Stimulated activated effector memory CD8-positive, alpha-beta T cell treated with anti-CD3 and anti-CD28 coated beads, Interleukin-12 subunit alpha, Interleukin-12 subunit beta, amount 100 ng/mL, for 72 hours (primary cell): Measurements from ENCODE around the gene FNDC3B.

Experiments
- ATAC-seq: fragments of 150-1000 bp; cut with Tn5 transposase; 2 replicates; pipeline ENCODE4 v1.10.0; 2021
- DNase-seq, 2 donors: peaks; one replicate each; pipeline ENCODE4 v3.0.0; 2021 to 2022; ENCODE audit warnings: low spot score in 2 of 2
- H3K27ac Mint-ChIP-seq: one replicate; pipeline ENCODE4 v1.8.0; 2022; ENCODE audit warnings: mild to moderate bottlenecking, mixed read lengths
- H3K36me3 Mint-ChIP-seq: one replicate; pipeline ENCODE4 v1.8.0; 2022; ENCODE audit warnings: mild to moderate bottlenecking, mixed read lengths
- H3K4me1 Mint-ChIP-seq: one replicate; pipeline ENCODE4 v1.8.0; 2022; ENCODE audit warnings: mixed read lengths
- H3K4me3 Mint-ChIP-seq: one replicate; pipeline ENCODE4 v1.8.0; 2022; ENCODE audit warnings: mild to moderate bottlenecking, mixed read lengths
- H3K9me3 Mint-ChIP-seq: one replicate; pipeline ENCODE4 v1.8.0; 2022; ENCODE audit warnings: mixed read lengths

FNDC3B gene

GRCh38 chr3:172340583-172340982 is 301.2 kb downstream of the FNDC3B start:
- DNase-seq (no peak), ATAC-seq (no peak)
- Mint-ChIP-seq H3K4me1 (no peaks in the 10 kb centered on the region), H3K9me3 (no peaks in the 10 kb centered on the region), H3K27ac (no peak overlapping the region), H3K4me3 (no peak overlapping the region), H3K36me3 (peaks cover 86% of the 10 kb centered on the region)

GRCh38 chr3:172341482-172342059 is 302.2 kb downstream of the FNDC3B start:
- DNase-seq (peak in 1 of 2 donors; percentile 12), ATAC-seq (peak; percentile 71)
- Mint-ChIP-seq H3K36me3 (peaks cover 92% of the 10 kb centered on the region), H3K9me3 (no peaks in the 10 kb centered on the region), H3K4me3 (no peak overlapping the region), H3K4me1 (no peaks in the 10 kb centered on the region), H3K27ac (no peak overlapping the region)

GRCh38 chr3:172342097-172342659 is 302.8 kb downstream of the FNDC3B start:
- Mint-ChIP-seq H3K27ac (no peak overlapping the region), H3K36me3 (peaks cover 92% of the 10 kb centered on the region), H3K4me1 (no peaks in the 10 kb centered on the region), H3K9me3 (no peaks in the 10 kb centered on the region), H3K4me3 (no peak overlapping the region)
- no peak for DNase-seq
- no peak for ATAC-seq

- H3K4me3 Mint-ChIP-seq: no peak overlapping the region
Observed at GRCh38 chr3:172343117-172343516, 303.7 kb downstream of the FNDC3B start.

GRCh38 chr3:172343979-172344378 is 304.6 kb downstream of the FNDC3B start:
- Mint-ChIP-seq H3K36me3 (peaks cover 91% of the 10 kb centered on the region), H3K27ac (no peak overlapping the region), H3K4me1 (no peaks in the 10 kb centered on the region), H3K4me3 (no peak overlapping the region), H3K9me3 (no peaks in the 10 kb centered on the region)
- no peak for ATAC-seq
- DNase-seq: no peak

More at GRCh38 chr3:172343117-172343516, 303.7 kb downstream of the FNDC3B start:
- Mint-ChIP-seq H3K4me1 (no peaks in the 10 kb centered on the region), H3K9me3 (no peaks in the 10 kb centered on the region), H3K27ac (no peak overlapping the region), H3K36me3 (peaks cover 92% of the 10 kb centered on the region)
- ATAC-seq (no peak), DNase-seq (no peak)

GRCh38 chr3:172346161-172346560 is 306.8 kb downstream of the FNDC3B start:
- no peak overlapping the region for H3K27ac Mint-ChIP-seq
- ATAC-seq (no peak), DNase-seq (no peak)
- H3K4me3 Mint-ChIP-seq: no peak overlapping the region
- peaks cover 99% of the 10 kb centered on the region for H3K36me3 Mint-ChIP-seq
- H3K4me1 Mint-ChIP-seq: no peaks in the 10 kb centered on the region
- H3K9me3 Mint-ChIP-seq: no peaks in the 10 kb centered on the region

GRCh38 chr3:172347895-172348679 is 308.7 kb downstream of the FNDC3B start:
- DNase-seq (no peak), ATAC-seq (no peak)
- Mint-ChIP-seq H3K4me1 (no peaks in the 10 kb centered on the region), H3K9me3 (no peaks in the 10 kb centered on the region), H3K36me3 (peaks cover 98% of the 10 kb centered on the region), H3K27ac (no peak overlapping the region), H3K4me3 (no peak overlapping the region)

- H3K4me3 Mint-ChIP-seq: no peak overlapping the region
- peak overlapping the region; percentile 13 for H3K27ac Mint-ChIP-seq
- H3K36me3 Mint-ChIP-seq: peaks cover 84% of the 10 kb centered on the region
- DNase-seq: no peak
- no peaks in the 10 kb centered on the region for H3K4me1 Mint-ChIP-seq
- ATAC-seq: no peak
- no peaks in the 10 kb centered on the region for H3K9me3 Mint-ChIP-seq
Observed at GRCh38 chr3:172351895-172352466, 312.6 kb downstream of the FNDC3B start.

GRCh38 chr3:172352786-172353185 is 313.4 kb downstream of the FNDC3B start:
- H3K36me3 Mint-ChIP-seq: peaks cover 76% of the 10 kb centered on the region
- H3K9me3 Mint-ChIP-seq: no peaks in the 10 kb centered on the region
- DNase-seq: no peak
- H3K27ac Mint-ChIP-seq: no peak overlapping the region
- H3K4me1 Mint-ChIP-seq: no peaks in the 10 kb centered on the region
- H3K4me3 Mint-ChIP-seq: no peak overlapping the region
- ATAC-seq: no peak

- Mint-ChIP-seq H3K4me1 (no peaks in the 10 kb centered on the region), H3K4me3 (no peak overlapping the region), H3K36me3 (peaks cover 55% of the 10 kb centered on the region), H3K27ac (no peak overlapping the region), H3K9me3 (no peaks in the 10 kb centered on the region)
- DNase-seq (no peak), ATAC-seq (no peak)
Observed at GRCh38 chr3:172354931-172355499, 315.6 kb downstream of the FNDC3B start.

GRCh38 chr3:172355836-172356235 is 316.5 kb downstream of the FNDC3B start:
- ATAC-seq: peak; percentile 44
- H3K9me3 Mint-ChIP-seq: no peaks in the 10 kb centered on the region

GRCh38 chr3:172356427-172356826 is 317.0 kb downstream of the FNDC3B start:
- H3K4me1 Mint-ChIP-seq: no peaks in the 10 kb centered on the region
- no peak for ATAC-seq
- peaks cover 54% of the 10 kb centered on the region for H3K36me3 Mint-ChIP-seq
- H3K4me3 Mint-ChIP-seq: no peak overlapping the region
- no peaks in the 10 kb centered on the region for H3K9me3 Mint-ChIP-seq
- DNase-seq: no peak
- H3K27ac Mint-ChIP-seq: no peak overlapping the region

More at GRCh38 chr3:172355836-172356235, 316.5 kb downstream of the FNDC3B start:
- no peaks in the 10 kb centered on the region for H3K4me1 Mint-ChIP-seq
- no peak overlapping the region for H3K4me3 Mint-ChIP-seq
- no peak overlapping the region for H3K27ac Mint-ChIP-seq
- H3K36me3 Mint-ChIP-seq: peaks cover 54% of the 10 kb centered on the region
- DNase-seq: no peak

- DNase-seq (no peak), ATAC-seq (no peak)
- Mint-ChIP-seq H3K36me3 (peaks cover 54% of the 10 kb centered on the region), H3K9me3 (no peaks in the 10 kb centered on the region), H3K4me3 (no peak overlapping the region), H3K27ac (no peak overlapping the region), H3K4me1 (no peaks in the 10 kb centered on the region)
Observed at GRCh38 chr3:172357850-172358754, 318.7 kb downstream of the FNDC3B start.

GRCh38 chr3:172359231-172359630 is 319.9 kb downstream of the FNDC3B start:
- Mint-ChIP-seq H3K36me3 (peaks cover 54% of the 10 kb centered on the region), H3K9me3 (no peaks in the 10 kb centered on the region), H3K4me3 (no peak overlapping the region), H3K4me1 (no peaks in the 10 kb centered on the region), H3K27ac (no peak overlapping the region)
- ATAC-seq: no peak
- no peak for DNase-seq
